Kasumi-1 (cell line): Measurements from ENCODE around the gene PAX7.
"Not testable (repeated sequence)": the region's sequence is repeated elsewhere in the genome, so short reads cannot be mapped to it uniquely, and the experiment has no call there.

Source experiments
- DNase-seq, 2 experiments: peaks; one replicate each; lab custom pipeline; 2025; lab: John Stamatoyannopoulos, UW

PAX7 gene

GRCh38 chr1:18730321-18730720, 99.7 kb downstream of the PAX7 start:
- no peak for DNase-seq

DNA sequence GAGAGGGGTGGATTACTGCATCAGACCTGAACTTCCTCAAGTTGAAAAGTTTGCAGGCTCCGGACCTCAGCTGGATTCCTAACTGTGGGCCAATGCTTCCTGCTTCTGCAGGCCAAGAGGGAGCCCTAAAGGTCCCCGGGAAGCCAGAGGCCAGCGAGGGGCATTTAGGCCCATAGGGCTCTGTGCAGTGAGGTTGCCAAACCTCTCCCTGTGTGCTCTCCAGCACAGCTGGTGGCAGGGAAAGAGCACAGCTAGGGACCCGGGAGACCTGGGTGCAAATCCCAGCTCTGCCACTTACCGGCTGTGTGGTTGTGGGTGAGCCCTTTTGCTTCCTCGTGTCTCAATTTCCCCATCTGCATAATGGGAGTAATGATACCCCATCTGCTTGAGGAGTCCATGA, 100.5 kb downstream of the PAX7 start:
- no peak for DNase-seq

DNA sequence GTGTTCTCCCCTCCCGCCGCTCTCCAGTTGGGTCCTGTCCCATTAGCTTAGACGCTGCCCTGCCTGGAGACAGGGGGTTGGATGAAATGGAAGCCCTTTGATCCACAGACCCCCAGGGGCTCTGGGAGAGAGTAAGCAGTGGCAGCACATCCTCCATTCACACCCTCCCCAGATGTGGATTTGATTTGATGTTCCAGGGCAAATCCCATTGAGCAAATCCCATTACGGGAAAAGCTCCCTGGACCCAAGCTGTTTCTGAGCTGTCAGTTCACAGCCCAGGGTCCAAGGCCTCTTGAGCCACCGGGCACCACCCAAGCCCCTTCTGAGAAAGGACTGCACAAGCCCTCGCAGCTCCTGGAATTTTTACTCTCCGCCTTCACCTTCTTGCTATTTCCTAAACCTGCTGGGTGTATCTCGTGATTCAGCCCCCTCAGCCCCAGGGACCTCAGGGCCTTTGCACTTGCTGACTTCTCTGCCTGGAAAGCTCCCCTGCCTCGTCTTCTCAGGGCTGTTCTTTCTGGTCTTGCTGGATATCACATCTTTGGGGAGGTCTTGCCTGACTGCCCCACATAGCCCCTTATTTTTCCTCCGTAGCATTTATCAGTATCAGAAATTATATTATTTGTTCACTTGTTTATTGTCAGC, 101.1 kb downstream of the PAX7 start:
- no peak for DNase-seq

- DNase-seq: no peak
These were observed 102.0 kb downstream of the PAX7 start for GRCh38 chr1:18732686-18733085.

- no peak for DNase-seq
These were observed 103.4 kb downstream of the PAX7 start for GRCh38 chr1:18734001-18734400.

DNA sequence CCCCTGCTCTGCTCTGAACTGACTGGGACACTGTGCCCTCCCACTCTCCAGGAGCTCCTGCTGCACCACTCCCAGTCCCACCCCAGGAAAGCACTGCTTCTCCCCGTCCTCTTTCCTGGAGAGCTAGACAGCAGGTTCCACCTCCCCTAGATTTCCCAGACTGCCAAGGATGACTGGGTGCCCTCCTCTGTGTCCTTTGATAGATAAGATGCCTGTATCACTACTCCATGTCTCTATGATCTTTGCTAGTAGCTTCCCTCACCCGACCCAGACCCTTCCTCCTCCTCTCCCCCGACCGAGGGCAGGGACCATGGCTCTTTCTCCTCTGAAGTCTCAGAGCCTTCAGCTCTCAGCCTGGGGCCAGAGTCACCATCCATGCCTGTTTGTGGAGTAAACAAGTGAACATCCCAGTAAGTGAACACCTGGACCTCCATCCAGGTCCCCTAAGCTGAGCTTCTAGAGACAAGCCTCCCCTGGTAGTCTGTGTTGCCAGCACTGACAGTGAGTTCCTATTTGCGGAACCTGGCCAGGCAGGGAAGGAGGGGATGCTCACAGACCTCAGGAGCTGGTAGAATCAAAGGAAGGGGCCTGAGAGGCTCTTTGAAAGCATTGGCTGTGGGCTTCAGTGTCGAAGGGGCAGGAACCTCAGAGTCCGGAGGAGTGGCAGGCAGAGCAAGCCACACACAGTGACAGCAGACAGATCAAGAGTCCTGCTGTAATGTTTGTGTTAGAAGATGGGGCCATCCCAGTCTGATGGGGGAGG, 104.0 kb downstream of the PAX7 start:
- no peak for DNase-seq

DNA sequence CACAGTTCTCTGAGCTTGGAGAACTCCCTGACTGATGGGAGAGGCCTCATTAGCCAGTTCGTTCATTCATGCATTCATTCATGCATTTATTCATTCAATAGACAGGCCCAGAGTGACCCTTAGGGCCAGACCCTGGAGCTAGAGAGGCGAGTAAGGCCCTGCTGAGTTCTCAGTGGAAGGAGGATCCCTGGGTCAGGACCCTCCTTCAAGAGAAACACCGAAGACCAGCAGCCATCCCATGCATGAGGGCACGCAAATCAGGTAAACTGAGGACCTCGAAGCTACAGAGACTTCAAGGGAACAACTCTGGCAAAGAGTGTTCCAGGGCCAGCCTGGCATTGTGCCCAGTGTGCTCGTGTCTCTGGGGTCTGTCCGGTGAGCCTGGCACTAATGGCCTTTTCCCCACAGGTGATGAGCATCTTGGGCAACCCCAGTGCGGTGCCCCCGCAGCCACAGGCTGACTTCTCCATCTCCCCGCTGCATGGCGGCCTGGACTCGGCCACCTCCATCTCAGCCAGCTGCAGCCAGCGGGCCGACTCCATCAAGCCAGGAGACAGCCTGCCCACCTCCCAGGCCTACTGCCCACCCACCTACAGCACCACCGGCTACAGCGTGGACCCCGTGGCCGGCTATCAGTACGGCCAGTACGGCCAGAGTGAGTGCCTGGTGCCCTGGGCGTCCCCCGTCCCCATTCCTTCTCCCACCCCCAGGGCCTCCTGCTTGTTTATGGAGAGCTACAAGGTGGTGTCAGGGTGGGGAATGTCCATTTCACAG, 104.8 kb downstream of the PAX7 start:
- no peak for DNase-seq

DNA sequence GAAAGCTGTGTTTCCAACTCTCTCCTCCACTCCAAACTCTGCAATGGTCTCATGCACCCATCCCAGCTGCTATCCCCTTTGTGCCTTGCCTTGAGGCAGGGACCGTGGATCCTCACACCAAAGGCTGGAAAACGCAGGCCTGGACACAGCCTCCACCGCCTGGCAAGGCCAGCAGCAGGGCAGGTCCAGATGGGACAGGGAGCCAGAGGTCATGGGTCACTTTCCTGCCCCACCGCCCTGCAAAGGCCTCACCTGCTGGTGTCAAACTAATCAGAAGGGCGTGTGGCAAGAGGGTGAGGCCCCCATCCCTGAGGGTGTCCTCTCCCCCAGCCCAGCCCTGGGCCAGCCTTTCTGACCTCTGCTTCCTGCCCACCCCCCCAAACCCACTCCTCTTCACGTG, 106.3 kb downstream of the PAX7 start:
- DNase-seq: no peak

- DNase-seq: no peak
These were observed 107.5 kb downstream of the PAX7 start for GRCh38 chr1:18738126-18738525.

DNA sequence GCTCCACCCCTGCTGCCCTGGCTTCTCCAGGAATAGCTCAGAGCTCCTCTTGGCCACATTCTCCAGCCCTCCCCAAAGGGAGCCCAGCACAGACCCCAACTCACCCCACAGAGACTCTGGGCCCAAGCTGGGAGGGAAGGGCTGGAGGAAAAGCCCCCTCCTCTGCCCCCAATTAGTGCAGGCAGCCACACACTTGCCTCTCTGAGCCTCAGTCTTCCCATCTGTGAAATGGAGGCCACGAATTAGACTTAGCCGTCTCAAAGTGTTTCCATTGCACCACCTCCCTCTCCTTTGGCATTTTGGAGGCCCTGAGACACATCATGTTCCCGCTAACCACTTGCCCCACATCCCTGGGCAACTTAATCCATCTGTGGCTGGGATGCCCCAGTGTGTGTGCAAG, 108.0 kb downstream of the PAX7 start:
- no peak for DNase-seq

DNA sequence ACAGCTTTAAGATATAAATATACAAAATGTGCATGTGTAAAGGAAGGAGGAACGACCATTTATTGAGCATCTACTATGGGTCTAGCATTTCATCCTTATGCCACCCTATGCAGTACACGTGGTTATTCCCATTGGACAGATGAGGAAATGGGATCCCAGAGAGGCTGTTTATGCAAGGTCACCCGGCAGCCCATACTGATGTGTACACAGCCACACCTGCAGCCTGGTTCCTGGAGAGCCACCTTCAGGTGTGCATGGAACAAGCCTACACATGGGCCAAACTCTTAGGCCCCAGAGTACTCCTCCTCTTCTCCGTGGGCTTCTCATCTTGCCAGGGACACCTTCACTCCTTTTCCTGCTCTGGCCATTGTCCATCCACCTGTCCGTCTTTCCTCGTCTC, 108.8 kb downstream of the PAX7 start:
- no peak for DNase-seq

DNA sequence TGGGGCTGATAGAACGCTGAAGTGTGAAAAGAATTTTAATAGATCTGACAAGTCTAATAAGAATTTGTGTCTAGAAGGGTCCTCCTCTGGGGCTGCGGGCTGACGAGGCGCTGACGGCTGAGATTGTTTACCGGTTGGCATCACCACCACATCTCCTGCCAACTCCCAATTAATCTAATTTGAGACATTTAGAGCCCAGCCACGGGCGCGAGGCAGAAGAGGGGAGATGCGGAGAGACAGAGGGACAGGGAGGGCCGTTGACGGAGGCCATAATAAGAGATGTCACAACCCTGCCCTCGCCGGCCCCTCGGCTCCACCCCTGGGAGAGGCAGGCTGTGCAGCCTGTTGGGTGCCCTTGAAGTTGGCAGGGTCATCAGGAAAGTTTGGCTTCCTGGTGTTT, 109.3 kb downstream of the PAX7 start:
- no peak for DNase-seq

- no peak for DNase-seq
These were observed 110.0 kb downstream of the PAX7 start for GRCh38 chr1:18740617-18741016.

GRCh38 chr1:18743233-18743632, 112.6 kb downstream of the PAX7 start:
- no peak for DNase-seq

GRCh38 chr1:18744381-18744780, 113.7 kb downstream of the PAX7 start:
- DNase-seq: not testable (repeated sequence)

DNA sequence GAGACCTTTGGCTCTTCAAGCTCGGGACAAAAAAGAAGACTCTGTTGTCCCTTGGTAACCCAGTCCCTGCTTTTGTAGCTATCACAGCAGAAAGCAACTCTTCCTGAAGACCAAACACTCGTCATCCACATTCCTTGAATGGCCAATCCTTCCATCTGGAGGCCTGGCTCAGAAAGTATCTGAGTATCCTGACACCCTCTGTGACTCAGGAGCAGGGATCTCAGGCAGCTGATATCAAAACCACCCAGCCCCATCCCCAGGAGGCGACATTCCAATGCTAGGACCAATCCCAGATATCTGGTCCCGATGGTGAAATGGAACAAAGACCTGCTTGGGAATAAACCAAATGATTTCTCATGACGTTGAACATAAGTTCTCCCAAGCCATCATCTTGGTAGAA, 116.3 kb downstream of the PAX7 start:
- DNase-seq: no peak

GRCh38 chr1:18747671-18748070, 117.0 kb downstream of the PAX7 start:
- DNase-seq: no peak

DNA sequence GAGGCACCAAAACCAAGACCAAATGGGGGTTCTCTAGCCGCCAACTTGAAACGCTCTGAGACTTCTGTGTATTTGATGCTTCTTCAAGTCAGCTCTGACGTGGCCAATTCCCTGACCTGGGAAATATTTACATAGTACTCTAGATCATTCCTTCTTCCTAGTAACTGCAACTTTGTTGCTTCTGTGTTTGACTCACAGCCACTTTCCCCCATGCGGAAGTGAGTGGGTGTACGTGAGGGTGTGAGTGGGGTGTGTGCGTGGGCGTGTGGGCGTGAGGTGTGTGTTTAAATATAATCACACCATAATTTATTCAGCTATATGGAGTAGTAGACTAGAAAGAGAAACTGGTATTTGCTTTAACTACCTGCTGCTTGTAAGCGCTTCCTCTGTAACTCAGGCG, 117.8 kb downstream of the PAX7 start:
- DNase-seq: no peak

GRCh38 chr1:18749569-18749968, 118.9 kb downstream of the PAX7 start:
- DNase-seq: no peak

- DNase-seq: no peak
These were observed 120.0 kb downstream of the PAX7 start for GRCh38 chr1:18750600-18750999.

DNA sequence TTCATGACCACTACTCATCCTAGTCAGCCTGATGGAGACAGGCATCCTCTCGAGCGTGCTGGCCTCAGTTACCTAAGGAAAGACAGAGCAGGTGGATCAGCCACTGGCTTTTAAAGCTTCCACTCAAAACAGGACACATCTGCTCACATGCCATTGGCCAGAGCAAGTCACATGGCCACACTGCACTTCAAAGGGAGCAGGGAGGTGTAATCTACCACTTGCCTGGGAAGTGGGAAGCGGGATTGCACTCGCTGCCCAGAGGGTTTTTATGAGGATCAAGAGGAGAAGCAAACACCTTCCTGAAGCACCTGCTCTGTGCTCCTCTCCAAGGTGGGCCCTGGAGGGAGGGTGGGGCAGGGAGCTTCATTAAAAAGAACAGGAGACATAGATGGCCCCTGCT, 120.8 kb downstream of the PAX7 start:
- DNase-seq: no peak

- no peak for DNase-seq
These were observed 121.8 kb downstream of the PAX7 start for GRCh38 chr1:18752409-18752808.

- DNase-seq: no peak
These were observed 129.5 kb downstream of the PAX7 start for GRCh38 chr1:18760156-18760555.
